Measurements from ENCODE around the gene ANO10.
"Not testable (repeated sequence)": the region's sequence is repeated elsewhere in the genome, so short reads cannot be mapped to it uniquely, and the experiment has no call there.

ANO10 gene

DNA sequence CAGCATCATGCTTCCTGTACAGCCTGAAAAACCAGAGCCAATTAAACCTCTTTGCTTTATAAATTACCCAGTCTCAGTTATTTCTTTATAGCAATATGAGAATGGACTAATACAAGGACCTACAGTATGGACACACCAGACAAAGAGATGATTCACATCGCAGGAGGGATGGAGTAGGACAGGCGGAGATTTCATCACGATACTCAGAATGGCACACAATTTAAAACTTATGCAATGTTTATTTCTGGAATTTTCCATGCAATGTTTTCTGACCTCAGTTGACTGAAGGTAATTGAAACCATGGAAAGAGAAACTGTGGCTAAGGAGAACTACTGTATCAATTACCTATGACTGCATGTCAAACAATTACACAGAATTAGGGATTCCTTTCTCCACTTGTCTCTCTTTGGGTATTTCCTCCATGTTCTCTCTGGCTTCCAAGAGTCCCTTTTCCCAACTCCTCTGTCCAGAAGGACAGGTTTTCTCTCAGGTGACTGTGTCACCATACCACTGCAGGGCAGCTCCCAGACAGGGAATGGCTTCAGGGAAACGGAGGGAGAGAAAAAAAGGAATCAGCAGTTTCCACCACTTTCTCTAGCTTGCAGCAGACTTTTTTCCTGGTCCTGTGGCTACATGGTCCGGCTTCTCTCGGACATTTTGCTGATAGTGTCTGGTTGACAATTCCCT lies 3.0 kb upstream of the ANO10 start:
- DNase-seq = no peak

DNA sequence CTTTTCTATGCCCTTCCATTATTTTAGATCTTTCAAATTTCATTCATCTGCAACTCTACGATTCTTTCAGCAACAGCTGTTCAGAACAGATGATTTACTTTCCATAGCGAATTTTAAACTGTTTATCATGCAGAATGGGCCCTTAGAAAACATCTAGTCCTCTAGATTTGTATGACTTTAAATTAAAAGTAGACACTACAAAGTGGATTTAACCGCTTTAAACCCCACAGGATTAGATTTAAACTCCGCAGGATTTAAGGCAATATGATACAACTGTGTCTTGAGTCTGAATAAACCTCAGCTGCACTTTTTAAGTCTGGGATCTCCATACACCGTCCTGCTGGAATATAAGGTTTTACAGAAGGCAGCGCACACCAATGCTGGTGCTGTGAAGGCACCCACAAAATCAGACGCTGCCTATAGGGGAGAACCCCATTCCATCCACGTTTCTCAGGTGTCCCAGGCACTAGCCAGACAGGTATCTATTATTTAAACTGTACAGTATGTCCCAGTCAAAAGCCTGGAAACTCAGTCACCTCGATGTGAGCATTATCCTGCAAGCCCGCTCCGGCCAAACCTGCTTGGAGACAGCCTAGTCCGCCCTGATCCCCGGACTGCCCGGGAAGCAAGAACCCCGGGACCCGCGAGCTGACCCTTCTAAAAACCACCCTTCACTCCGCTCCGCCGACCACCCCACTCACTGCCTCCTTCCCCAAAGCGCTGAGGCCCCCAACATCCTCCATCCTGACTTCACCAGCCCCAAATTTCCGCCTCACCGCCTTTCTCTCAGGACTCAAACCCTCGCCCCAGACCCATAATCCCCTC lies 768 bp downstream of the ANO10 start:
- DNase-seq = no peak

DNA sequence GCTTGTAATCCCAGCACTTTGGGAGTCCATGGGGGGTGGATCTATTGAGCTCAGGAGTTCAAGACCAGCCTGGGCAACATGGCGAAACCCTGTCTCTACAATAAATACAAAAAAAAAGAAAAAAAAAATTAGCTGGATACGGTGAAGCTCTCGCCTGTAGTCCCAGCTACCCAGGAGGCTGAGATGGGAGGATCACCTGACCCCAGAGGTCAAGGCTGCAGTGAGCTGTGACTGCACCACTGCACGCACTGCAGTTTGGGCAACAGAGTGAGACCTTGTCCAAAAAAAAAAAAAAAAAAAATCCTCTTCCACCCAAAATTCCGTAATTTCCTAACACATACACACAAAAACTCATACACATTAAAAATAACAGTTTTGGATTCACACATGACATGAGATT lies 2.2 kb downstream of the ANO10 start:
- no peak for DNase-seq

DNA sequence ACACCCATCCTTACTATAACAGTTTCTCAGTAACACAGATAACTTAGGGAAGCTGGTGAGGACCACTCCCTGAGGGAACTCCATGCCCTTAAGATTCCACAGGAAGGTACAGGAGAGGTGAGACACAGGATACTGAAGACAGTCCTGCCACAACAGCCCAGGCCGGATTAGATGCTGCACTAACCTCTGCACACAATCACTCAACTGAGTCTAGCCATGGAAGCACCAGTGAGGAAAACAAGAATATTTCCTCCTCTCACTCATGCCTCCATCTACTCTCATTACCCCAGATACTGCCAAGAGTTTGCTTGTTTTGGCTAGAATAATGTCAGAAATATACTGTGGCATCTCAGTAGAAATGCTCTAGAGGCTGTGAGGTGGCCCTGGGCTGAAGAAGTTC lies 3.7 kb downstream of the ANO10 start:
- no peak for DNase-seq

DNA sequence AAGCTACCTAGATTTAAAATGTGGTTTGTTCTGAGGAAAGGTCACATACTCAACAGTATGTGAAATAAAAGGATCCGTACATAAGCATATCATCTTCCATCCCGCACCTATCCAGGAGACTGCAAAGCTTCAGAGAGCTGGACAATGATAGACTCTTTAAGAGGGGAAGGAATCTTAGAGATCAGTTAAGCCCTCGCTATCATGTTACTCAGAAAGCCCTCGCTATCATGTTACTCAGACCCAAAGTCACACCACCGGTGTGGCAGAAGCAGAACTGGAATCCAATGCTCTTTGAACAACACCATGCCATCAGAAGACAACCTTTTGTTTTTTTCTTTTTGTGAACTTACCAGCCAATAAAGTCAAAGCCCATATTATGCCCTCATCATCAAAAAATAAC lies 5.8 kb downstream of the ANO10 start:
- no peak for DNase-seq

DNA sequence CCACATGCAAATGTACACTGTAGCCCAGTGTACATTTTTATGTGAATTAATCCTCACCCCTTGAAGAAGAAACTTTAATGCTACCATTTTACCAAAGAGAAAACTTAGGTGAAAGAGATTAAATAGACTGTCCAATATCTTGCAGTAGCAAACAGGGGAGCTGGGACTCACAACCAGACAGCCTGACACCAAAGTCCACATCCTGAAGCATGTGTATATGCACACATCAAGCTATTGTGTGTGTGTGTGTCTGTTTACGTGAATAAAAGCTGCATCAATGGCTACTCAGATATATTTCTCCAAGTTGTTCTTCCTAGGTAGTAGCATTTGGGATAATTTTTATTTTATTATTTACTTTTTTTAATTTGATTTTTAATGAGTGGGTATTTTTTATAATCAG lies 6.7 kb downstream of the ANO10 start:
- DNase-seq = no peak

DNA sequence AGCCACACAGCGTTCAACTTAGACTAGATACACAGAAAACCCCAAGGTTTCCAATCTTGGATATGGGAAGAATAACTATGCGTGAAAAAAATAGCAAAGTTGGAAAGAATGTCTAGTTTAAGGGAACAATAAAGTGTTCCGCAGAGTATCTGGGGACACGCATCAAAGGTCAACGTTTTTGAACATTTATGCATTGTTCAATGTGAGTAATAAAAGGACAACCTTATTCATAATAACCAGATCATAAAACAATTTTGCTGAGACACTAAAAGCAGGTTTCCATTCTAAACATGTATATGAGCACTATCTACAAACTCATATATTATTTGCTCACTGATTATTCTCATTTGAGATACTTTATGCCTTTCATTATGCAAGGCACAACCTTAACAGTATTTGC lies 7.8 kb downstream of the ANO10 start:
- no peak for DNase-seq

DNA sequence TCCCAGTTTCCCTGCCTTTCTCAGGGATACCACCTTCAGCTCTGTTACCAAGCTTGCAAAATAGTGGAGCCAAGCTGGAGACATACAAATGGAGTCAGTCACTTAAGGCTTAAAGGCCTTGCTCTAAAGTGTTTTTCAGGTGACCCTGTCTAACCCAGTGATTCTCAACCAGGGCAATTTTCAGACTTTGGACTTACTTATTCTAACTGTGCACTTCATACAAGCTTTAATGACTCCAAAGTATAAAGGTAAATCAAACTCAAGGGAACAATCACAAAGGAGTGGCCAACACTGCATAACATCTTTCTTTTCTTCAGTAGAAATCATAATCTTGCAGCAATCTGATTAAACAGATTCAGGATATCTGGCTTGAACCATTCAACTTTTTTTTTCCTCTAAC lies 9.4 kb downstream of the ANO10 start:
- DNase-seq = no peak

DNA sequence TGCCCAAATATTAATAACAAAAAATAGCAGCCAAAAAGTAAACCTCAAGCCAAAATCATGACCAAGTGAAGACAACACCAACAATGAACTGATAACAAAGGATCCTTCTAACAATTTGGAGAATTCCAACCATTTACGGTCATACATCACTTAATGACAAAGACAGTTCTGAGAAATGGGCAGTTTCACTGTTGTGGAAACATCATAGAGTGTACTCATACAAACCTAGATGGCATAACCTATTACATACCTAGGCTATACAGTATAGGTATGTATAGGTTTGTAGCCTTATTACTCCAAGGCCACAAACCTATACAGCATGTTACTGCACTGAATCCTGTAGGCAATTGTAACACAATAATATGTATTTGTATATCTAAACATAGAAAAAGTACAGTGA lies 12.4 kb downstream of the ANO10 start:
- DNase-seq = no peak

DNA sequence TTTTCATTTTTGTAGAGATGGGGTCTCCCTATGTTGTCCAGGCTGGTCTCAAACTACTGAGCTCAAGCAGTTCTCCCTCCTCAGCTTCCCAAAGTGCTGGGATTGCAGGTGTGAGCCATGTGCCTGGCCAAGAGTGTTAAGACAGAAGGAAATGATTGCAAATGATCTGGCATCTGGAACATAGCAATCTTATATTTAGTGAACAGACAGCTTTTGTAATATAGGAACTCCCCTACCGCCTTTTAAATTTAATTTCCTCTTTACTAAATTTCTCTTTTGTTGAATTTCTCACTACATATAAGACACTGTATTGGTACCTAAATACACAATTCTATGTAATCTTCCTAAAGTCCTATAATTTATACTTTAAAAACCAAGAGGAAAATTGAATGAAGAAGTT lies 13.1 kb downstream of the ANO10 start:
- no peak for DNase-seq

DNA sequence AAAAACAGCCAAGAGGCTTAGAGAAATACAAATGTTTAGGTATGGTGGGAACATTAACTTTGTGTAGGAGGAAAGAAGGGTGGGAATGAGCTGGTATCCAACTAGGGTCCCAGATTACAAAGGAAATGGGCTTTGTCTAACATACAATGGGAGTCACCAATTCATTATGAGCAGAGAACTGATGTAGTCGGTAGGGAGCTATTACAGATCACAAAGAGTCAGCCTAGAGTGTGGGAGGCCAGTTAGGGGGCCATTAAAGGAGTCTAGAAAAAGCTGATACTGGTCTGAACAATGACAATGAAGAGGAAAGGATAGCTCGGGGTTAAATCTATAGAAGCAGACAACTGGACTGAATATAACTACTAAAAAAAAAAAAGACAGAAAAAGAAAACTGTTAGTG lies 15.5 kb downstream of the ANO10 start:
- no peak for DNase-seq

DNA sequence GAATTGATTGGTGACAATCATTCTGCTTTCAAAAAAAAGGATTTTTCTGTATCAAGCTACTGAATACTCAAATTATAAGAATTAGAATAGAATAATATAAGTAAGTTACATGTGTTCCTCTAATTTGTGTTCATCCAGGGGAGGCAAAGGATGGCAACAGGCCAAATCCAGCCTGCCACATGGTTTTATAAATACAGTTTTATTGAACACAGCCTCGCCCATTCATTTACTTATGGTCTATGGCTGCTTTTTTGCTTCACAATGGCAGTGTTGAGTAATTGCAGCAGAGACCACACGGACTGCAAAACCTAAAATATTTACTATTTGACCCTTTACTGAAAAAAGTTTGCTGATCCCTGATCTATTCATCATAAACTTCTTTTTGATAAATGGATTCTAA lies 21.9 kb downstream of the ANO10 start:
- DNase-seq = not testable (repeated sequence)

DNA sequence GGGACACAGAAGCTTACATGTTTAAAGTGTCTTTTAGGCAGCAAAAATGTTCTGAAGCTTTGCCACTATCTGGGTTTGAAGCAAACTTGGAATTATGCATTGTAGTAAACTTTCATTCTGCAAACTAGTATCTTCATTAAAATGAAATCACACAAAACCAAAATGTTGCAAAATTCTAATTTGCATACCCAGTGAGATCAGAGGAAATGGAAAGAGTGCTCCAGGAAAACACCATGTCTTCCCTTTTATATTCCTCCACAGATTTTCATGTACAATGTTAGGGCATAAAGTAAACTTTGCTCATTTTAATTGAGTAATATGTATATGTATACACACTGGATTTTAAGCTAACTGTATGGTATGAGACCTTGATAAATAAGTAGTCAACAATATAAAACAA lies 23.9 kb downstream of the ANO10 start:
- no peak for DNase-seq

DNA sequence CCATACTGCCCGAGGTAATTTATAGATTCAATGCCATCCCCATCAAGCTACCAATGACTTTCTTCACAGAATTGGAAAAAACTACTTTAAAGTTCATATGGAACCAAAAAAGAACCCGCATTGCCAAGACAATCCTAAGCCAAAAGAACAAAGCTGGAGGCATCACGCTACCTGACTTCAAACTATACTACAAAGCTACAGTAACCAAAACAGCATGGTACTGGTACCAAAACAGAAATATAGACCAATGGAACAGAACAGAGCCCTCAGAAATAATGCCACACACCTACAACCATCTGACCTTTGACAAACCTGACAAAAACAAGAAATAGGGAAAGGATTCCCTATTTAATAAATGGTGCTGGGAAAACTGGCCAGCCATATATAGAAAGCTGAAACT lies 25.6 kb downstream of the ANO10 start:
- DNase-seq = not testable (repeated sequence)

DNA sequence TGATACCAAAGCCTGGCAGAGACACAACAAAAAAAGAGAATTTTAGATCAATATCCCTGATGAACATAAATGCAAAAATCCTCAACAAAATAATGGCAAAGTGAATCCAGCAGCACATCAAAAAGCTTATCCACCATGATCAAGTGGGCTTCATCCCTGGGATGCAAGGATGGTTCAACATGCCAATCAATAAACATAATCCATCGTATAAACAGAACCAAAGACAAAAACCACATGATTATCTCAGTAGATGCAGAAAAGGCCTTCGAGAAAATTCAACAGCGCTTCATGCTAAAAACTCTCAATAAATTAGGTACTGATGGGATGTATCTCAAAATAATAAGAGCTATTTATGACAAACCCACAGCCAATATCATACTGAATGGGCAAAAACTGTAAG lies 26.5 kb downstream of the ANO10 start:
- not testable (repeated sequence) for DNase-seq

DNA sequence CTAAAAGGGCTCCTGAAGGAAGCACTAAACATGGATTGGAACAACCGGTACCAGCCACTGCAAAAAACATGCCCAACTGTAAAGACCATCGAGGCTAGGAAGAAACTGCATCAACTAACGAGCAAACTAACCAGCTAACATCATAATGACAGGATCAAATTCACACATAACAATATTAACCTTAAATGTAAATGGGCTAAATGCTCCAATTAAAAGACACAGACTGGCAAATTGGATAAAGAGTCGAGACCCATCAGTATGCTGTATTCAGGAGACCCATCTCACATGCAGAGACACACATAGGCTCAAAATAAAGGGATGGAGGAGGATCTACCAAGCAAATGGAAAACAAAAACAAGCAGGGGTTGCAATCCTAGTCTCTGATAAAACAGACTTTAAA lies 28.2 kb downstream of the ANO10 start:
- not testable (repeated sequence) for DNase-seq

DNA sequence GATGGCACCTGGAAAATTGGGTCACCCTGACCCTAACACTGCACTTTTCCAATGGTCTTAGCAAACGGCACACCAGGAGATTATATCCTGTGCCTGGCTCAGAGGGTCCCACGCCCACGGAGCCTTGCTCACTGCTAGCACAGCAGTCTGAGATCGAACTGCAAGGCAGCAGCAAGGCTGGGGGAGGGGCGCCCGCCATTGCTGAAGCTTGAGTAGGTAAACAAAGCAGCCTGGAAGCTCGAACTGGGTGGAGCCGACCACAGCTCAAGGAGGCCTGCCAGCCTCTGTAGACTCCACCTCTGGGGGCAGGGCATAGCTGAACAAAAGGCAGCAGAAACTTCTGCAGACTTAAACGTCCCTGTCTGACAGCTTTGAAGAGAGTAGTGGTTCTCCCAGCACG lies 29.9 kb downstream of the ANO10 start:
- DNase-seq = not testable (repeated sequence)

DNA sequence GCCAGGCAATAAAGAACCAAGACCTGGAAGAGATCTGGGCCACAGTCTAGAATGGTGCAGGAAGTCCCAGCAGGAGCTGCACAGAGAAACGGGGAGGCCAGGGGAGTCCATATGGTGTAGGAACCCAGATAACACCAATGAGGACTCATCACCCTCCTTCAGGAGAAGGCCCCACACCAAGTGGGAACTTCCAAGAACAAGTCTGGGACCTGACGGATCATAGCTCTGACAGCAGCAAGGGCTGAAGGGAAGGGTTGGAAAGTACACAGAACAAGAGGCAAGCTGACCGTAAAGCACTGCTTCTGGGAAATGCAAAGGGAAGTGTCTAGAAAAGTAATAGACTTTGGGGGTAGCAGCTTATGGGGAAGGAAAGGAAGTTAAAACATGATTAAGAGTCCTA lies 34.5 kb downstream of the ANO10 start:
- DNase-seq = no peak

DNA sequence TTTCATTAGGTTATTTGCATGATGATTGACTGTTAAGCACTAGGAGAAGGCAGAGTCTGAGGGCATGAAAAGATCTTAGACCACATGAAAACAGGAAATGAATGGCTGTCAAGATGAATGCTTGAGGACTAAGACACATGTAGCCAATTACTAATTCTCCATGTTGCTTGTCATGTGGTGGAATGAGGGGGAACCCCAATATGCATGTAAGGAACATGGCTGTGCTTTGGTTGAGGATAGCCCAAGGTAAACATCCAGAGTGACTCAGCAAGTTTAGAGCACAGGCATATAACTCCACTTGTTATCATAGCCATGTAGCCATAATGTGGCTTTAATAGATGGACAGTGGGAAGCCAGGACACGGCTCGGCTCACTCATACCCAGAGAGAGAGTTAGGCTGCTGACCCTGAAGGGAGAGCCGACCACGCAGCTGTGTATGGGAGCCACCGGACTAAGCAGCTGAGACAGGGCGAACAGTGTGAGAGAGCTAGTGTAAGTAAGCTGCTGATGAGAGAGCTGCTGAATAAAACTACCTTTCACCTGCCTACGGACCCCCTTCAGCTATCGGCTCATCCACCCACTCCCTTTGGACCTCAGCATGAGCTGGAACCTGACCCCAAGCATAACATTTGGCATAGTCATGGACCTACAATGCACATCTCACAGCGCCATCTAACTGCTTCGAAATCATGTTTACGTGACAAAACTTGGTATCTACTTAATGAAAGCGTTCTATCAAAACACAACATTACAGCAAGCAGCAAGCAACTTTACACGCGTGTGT lies 37.6 kb downstream of the ANO10 start:
- no peak for DNase-seq

DNA sequence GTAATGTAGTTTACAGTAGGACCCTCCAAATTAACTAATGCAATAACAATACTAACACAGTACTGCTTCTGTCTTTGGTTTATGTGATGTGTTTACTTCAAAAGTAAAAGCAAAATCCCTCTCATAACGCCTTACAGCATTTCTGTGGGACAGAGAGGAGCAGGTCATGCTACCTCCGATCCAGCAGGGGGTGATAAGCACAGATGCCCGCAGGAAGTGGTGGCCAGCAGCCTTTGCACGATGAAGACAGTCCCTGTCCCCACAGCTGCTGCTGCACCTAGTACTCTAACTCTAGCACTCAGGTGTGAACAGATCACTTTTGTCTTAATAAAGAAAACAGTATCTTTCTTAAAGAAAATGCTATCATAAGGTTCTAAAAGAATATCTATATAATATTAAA lies 38.3 kb downstream of the ANO10 start:
- DNase-seq = no peak

DNA sequence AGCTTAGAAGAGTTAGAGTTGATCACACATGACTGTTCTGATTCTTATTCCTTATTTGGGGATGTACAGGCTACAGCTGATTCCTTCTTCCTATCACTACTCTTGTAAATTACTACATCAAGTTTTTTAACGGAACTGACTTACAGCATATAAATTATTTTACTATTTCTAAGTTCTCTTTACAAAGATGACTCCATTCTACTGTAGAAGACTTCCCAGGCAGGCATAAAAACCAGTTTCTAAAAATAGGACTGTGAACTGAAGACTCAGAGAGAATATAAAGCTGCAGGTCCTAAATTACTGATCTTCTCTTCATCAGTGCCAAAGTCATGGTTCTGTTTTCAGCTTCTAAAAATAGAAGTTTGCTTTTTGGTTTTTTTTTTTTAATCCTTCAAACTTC lies 38.9 kb downstream of the ANO10 start:
- no peak for DNase-seq

DNA sequence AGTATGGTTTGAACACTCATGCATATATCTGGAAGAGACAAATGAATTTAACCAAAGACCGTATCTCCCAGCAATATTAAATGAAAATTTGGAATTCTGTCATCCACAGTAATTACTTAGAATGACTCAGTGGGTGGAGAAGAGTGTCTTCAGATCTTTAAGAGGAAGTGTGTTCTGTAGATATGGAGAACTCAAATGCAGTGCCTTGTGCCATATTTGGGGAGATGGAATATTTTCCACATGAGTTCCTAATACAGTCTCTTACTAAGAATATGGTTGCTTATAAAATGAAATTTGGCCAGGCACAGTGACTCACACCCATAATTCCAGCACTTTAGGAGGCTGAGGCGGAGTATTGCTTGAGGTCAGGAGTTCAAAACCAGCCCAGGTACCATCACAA lies 40.5 kb downstream of the ANO10 start:
- DNase-seq = no peak

DNA sequence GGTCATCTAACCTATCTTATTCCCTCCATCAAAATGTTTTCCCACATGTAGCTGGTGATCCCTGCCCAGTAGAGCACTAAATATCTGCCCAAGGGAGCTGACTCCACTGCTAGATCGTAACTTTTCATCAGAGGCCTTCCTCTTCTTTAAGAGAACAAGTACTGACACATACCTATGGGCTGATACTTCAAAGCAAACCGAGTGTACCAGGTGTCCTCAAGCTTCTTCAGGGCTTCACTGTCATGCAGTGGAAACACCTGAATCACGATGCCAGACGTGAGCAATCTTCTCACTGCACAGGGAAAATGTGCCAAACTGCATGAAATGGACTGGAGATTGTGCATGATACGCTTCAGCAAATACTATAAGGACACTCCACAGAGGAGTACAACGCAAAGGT lies 41.6 kb downstream of the ANO10 start:
- DNase-seq = no peak

DNA sequence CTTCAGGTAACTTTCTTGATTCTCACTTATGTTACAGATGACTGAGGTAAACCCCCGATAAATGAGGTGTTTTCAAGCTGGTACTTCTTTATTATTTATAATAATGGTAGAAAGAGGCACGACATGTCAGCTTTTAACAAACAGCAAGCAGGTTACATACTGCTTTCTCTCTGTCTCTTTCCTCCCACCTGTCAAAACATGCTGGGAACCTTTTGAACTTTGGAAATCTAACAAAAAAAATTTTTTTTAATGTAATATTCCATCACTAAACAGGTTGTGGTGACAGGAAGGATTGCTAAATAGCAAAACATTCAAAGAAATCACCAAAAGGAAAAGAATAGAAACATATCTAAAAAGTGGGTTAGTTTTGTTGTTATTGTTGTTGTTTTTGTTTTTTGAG lies 48.2 kb downstream of the ANO10 start:
- DNase-seq = no peak
